Stomach (tissue), 9 donors: Measurements from ENCODE around the gene KRT9. TPM values are rescaled to one million over a fixed set of nuclear protein-coding genes. Genes with fewer than 3 reads are reported as not detected.
"Not testable (repeated sequence)": the region's sequence is repeated elsewhere in the genome, so short reads cannot be mapped to it uniquely, and the experiment has no call there.

ENCODE experiments used
- DNase-seq, 2 donors: peaks; one replicate each; pipeline versions ENCODE4 v3.0.0 to v3.0.0-alpha.2; 2013 to 2019
- H3K27ac ChIP-seq, 5 donors: fragments of 200-600 bp in 4 of 5; sonication (generic) in 4 of 5; one replicate each; pipeline ENCODE4 v1.5.1; 2013 to 2019; ENCODE audit warnings: mild to moderate bottlenecking in 1 of 5, moderate library complexity in 1 of 5
- H3K27me3 ChIP-seq, 3 donors: fragments of 200-600 bp; sonication (generic); one replicate each; pipeline ENCODE4 v1.5.1; 2017 to 2019; ENCODE audit warnings: mixed run types in 1 of 3
- H3K36me3 ChIP-seq, 4 donors: fragments of 200-600 bp; sonication (generic); 1 replicate in 3 of 4; 2 replicates in 1 of 4; pipeline ENCODE4 v1.5.1; 2016 to 2019
- H3K4me1 ChIP-seq, 4 donors: fragments of 200-600 bp; sonication (generic); one replicate each; pipeline ENCODE4 v1.5.1; 2016 to 2019
- H3K4me3 ChIP-seq, 4 donors: fragments of 200-600 bp; sonication (generic) in 3 of 4; one replicate each; pipeline ENCODE4 v1.5.1; 2016 to 2019; ENCODE audit warnings: mild to moderate bottlenecking in 1 of 4
- H3K9me3 ChIP-seq, 4 donors: fragments of 200-600 bp; sonication (generic); one replicate each; pipeline ENCODE4 v1.5.1; 2016 to 2019
- CTCF ChIP-seq, 7 experiments: fragments of 450-650 bp in 4 of 7; fragments of 200-600 bp in 3 of 7; sonication (generic) in 3 of 7; IDR thresholded peaks; one replicate each; pipeline ENCODE4 v1.5.1; 2016 to 2019; ENCODE audit warnings: antibody characterized with exemption in 7 of 7, control low read depth in 2 of 7, mild to moderate bottlenecking in 1 of 7
- EP300 ChIP-seq: sonication (generic); formaldehyde crosslinking; IDR thresholded peaks from one replicate; pipeline ENCODE4 v1.6.1; 2017; ENCODE audit warnings: antibody characterized with exemption
- POLR2A ChIP-seq, 4 donors: fragments of 450-650 bp; IDR thresholded peaks; one replicate each; pipeline ENCODE4 v1.6.1; 2016; ENCODE audit warnings: antibody characterized with exemption in 4 of 4, control low read depth in 2 of 4, mild to moderate bottlenecking in 1 of 4, moderate library complexity in 1 of 4
- POLR2AphosphoS5 ChIP-seq, 3 donors: sonication (generic); formaldehyde crosslinking; IDR thresholded peaks; one replicate each; pipeline ENCODE4 v1.6.1; 2016; ENCODE audit warnings: antibody characterized with exemption in 3 of 3
- WGBS, 5 donors: extraction: QIAGEN DNeasy Blood & Tissue Kit in 3 of 5; methylation state at CpG; one replicate each; pipeline versions ENCODE4 v1.1.5 to v1.1.7; 2013 to 2018; 5-methylcytosine and 5-hydroxymethylcytosine counted together
- intact Hi-C: fragments of 100-400 bp; cut with DNase I; formaldehyde crosslinking; loops from one replicate; pipeline ENCODE4 v1.15.1; 2023; ENCODE audit warnings: low total_unique reads
- polyA plus RNA-seq, 3 donors: library from polyadenylated mRNA; stranded (reverse); fragments of 200-250 nt; gene quantifications; one replicate each; pipeline ENCODE4 v1.2.3, GENCODE V29; 2013
- total RNA-seq, 5 donors: library from RNA; depleted of rRNA; stranded (reverse); fragments of >200 nt; gene quantifications; one replicate each; pipeline versions ENCODE4 v1.1.0 to v1.2.3, GENCODE V29; 2014 to 2016
- donor health status: healthy with polysubstance abuse.
- donor health status: Bipolar disorder and iron deficiency.
- donor health status: healthy.

KRT9 gene
- total and polyA plus RNA-seq, 8 donors: not detected

- no peaks in the 10 kb centered on the region for H3K4me1 ChIP-seq
- intact Hi-C loops: no loop called here
- H3K9me3 ChIP-seq: no peaks in the 10 kb centered on the region
- no peaks in the 10 kb centered on the region for H3K36me3 ChIP-seq
- peaks cover 0 to 61% (median 6%) of the 10 kb centered on the region in 3 donors for H3K27me3 ChIP-seq
- no peak for TF ChIP-seq POLR2AphosphoS5 (IDR thresholded peaks at IDR 0.05)
- TF ChIP-seq POLR2A (IDR thresholded peaks at IDR 0.05): no peak
- TF ChIP-seq EP300: no peak
- TF ChIP-seq CTCF (IDR thresholded peaks at IDR 0.05): no peak
- no peak overlapping the region for H3K4me3 ChIP-seq
- DNase-seq: no peak
- H3K27ac ChIP-seq: no peak overlapping the region
- 74 to 87% (median 78%) methylated on average over 13 to 20 of the region's 20 CpGs for WGBS, 5 donors
These were observed 47.4 kb upstream of the KRT9 start for GRCh38 chr17:41619036-41619926.

GRCh38 chr17:41618341-41619035 lies 46.6 kb upstream of the KRT9 start:
- no peak overlapping the region for H3K4me3 ChIP-seq
- H3K27me3 ChIP-seq: peaks cover 0 to 61% (median 6%) of the 10 kb centered on the region in 3 donors
- intact Hi-C loops: no loop called here
- TF ChIP-seq CTCF (IDR thresholded peaks at IDR 0.05) (no peak), POLR2A (IDR thresholded peaks at IDR 0.05) (no peak)
- 56 to 63% (median 60%) methylated on average over 13 of the region's 13 CpGs for WGBS, 5 donors
- DNase-seq: no peak
- H3K27ac ChIP-seq: no peak overlapping the region
- no peaks in the 10 kb centered on the region for H3K36me3 ChIP-seq
- H3K9me3 ChIP-seq: no peaks in the 10 kb centered on the region
- no peaks in the 10 kb centered on the region for H3K4me1 ChIP-seq

- WGBS, 5 donors: 48 to 63% (median 53%) methylated on average over 9 to 11 of the region's 11 CpGs
- Histone ChIP-seq H3K27ac (no peak overlapping the region), H3K36me3 (no peaks in the 10 kb centered on the region), H3K4me1 (no peaks in the 10 kb centered on the region), H3K9me3 (no peaks in the 10 kb centered on the region), H3K27me3 (peaks cover 0 to 64% (median 6%) of the 10 kb centered on the region in 3 donors), H3K4me3 (no peak overlapping the region)
- intact Hi-C loops: no loop called here
- no peak for TF ChIP-seq CTCF (IDR thresholded peaks at IDR 0.05)
- TF ChIP-seq POLR2A (IDR thresholded peaks at IDR 0.05): no peak
- no peak for TF ChIP-seq EP300
- no peak for TF ChIP-seq POLR2AphosphoS5 (IDR thresholded peaks at IDR 0.05)
- no peak for DNase-seq
These were observed 45.8 kb upstream of the KRT9 start for GRCh38 chr17:41617698-41618097.

- 61 to 97% (median 86%) methylated on average over 2 to 3 of the region's 3 CpGs for WGBS, 5 donors
- Histone ChIP-seq H3K9me3 (no peaks in the 10 kb centered on the region), H3K4me1 (no peaks in the 10 kb centered on the region), H3K36me3 (no peaks in the 10 kb centered on the region), H3K27me3 (peaks cover 0 to 68% (median 6%) of the 10 kb centered on the region in 3 donors), H3K4me3 (no peak overlapping the region), H3K27ac (no peak overlapping the region)
- no peak for DNase-seq
- intact Hi-C loops: no loop called here
- no peak for TF ChIP-seq POLR2A (IDR thresholded peaks at IDR 0.05)
- TF ChIP-seq EP300: no peak
- TF ChIP-seq POLR2AphosphoS5 (IDR thresholded peaks at IDR 0.05): no peak
- no peak for TF ChIP-seq CTCF (IDR thresholded peaks at IDR 0.05)
These were observed 45.3 kb upstream of the KRT9 start for GRCh38 chr17:41617136-41617535.

- intact Hi-C loops, H3K4me1 ChIP-seq, H3K4me3 ChIP-seq, DNase-seq, H3K9me3 ChIP-seq, H3K36me3 ChIP-seq, H3K27ac ChIP-seq: not testable (repeated sequence)
- peaks cover 0 to 72% (median 6%) of the 10 kb centered on the region in 3 donors for H3K27me3 ChIP-seq
- WGBS, 5 donors: 76 to 82% (median 81%) methylated on average over 1 to 4 of the region's 4 CpGs
These were observed 44.6 kb upstream of the KRT9 start for GRCh38 chr17:41616486-41616885.
